T-helper 1 cell treated with Interleukin-12 subunit alpha and Interleukin-12 subunit beta and Interleukin-4 antibody, amounts not matched to agents 30 ng/mL and 1 ng/mL, for 36 hours (primary cell): ENCODE results near the gene HEXD. TPM values are rescaled to one million over a fixed set of nuclear protein-coding genes. Genes with fewer than 3 reads are reported as not detected.

Source experiments
- intact Hi-C: fragments of 100-400 bp; cut with micrococcal nuclease; formaldehyde crosslinking; loops from one replicate; pipeline ENCODE4 v1.15.1; 2024
- total RNA-seq: library from RNA; stranded (reverse); gene quantifications from 2 replicates; pipeline ENCODE4 v1.2.3, GENCODE V29; 2022

Gene HEXD
- total RNA-seq, 1 donor from 2014 or later: 60.3 TPM

- intact Hi-C loops: loop anchor here (1.0 to 10.0 kb wide), 3 partner anchors 14 to 210 kb away; no protein-coding TSS in a partner anchor
Measured at GRCh38 chr17:82414548-82415281, 3.4 kb upstream of the HEXD start.

GRCh38 chr17:82415336-82415735 is 2.8 kb upstream of the HEXD start:
- intact Hi-C loops: loop anchor here (2.0 to 10.0 kb wide), 2 partner anchors 15 to 211 kb away; no protein-coding TSS in a partner anchor

DNA sequence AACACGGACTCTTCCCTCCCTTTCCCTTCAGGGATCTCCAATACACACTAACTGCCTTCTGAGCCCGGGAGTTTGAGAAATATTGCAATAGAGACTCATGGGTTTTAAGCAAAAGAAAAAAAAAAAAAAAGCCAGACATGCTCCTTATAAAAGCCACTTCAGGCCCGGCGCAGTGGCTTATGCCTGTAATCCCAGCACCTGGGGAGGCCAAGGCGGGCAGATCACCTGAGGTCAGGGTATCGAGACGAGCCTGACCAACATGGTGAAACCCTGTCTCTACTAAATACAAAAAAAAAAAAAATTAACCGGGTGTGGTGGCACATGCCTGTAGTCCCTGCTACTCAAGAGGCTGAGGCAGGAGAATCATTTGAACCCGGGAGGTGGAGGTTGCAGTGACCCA is 2.4 kb upstream of the HEXD start:
- intact Hi-C loops: loop anchor here (2.0 to 10.0 kb wide), 2 partner anchors 15 to 211 kb away; no protein-coding TSS in a partner anchor

- intact Hi-C loops: loop anchor here (10.0 kb wide), 1 partner anchor 211 kb away; no protein-coding TSS in a partner anchor
Measured at GRCh38 chr17:82416264-82416663, 1.9 kb upstream of the HEXD start.

- intact Hi-C loops: loop anchor here (10.0 kb wide), 1 partner anchor 212 kb away; no protein-coding TSS in a partner anchor
Measured at GRCh38 chr17:82416771-82417170, 1.4 kb upstream of the HEXD start.

DNA sequence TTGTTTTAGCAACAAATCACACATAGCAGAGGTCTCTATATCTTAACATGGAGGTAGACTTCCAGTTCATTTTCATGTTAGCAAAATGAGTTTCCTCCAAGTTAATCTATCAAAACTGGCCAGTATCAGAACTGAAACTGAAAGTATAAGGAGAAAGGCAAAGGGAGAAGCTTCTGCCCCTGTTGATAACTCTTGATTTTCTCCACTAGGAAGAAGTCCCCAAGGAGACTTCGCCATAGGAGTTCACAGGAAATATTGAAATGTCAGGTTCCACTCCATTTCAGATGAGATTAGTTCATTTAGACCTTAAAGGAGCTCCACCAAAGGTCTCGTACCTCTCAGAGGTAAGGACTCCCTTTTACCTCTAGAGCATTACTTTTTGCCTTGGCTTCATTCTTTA is 1.4 kb downstream of the HEXD start:
- intact Hi-C loops: loop anchor here (1.0 to 10.0 kb wide), 10 partner anchors 30 to 382 kb away; partner anchors contain the start of genes CSNK1D, DCXR and NARF

GRCh38 chr17:82424001-82424862 is 6.1 kb downstream of the HEXD start:
- intact Hi-C loops: no loop called here

GRCh38 chr17:82424863-82425159 is 6.7 kb downstream of the HEXD start:
- intact Hi-C loops: no loop called here

- intact Hi-C loops: no loop called here
Measured at GRCh38 chr17:82428546-82428945, 10.4 kb downstream of the HEXD start.

DNA sequence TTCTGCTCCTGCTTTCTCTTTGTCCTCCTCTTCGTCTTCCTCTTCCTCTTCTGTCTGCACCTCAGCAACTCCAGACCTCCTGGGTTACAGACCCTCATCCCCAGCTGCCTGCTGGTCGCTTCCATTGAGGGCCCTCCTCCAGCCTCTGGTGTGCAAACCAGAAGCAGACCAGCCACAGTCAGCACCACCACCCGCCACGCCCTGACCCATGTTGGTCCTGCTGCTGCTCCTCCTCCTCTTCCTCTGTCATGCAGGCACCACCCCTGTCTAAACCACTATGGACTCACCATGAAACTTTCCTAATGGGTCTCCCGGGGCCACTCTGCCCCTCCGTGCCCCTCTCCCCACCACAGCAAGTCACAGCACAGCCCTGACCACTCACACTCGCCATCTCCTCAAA is 11.7 kb downstream of the HEXD start:
- intact Hi-C loops: no loop called here

DNA sequence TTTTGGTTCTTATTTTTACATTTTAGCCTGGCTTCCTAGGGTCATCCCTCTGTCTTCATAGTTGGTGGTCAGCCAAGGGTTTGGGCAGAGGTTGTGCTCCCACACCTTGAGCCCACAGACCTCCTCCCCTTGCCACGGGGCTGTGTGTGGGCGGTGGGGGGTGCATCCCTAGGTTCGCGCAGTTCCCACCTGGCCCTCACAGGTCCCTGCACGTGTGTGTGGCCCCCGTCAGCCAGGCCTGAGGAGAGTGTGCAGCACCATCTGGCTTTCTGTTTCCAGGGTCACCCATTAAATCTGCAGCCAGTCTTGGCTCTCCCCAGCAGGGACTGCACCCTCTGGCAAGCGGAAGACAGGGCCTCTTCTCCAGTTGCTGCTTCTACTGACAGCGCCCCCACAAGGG is 13.9 kb downstream of the HEXD start:
- intact Hi-C loops: no loop called here

DNA sequence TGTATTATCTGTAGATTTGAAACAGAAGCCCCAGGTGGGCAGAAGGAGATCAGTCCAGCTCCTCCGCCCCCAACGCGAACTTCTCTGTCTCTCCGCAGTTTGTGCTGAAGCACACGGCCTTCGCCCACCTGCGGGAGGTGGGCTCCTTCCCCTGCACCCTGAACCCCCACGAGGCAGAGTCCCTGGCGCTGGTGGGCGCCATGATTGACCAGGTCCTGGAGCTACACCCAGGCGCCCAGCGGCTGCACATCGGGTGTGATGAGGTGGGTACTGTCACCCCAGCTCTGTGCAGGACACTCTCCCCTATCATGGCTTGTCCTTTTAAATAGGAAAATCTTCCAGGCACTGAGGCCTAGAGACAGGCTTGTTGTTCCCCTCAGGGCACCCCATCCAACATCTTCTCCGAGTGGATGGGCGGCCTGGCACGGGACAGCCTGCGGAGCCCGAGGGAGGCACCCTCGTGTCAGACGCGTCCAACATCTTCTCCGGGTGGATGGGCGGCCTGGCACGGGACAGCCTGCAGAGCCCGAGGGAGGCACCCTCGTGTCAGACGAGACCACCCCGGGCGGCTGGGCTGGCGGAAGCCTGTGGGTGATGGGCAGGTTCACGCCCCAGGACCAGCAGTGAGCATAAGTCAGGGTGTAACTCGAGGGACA is 15.5 kb downstream of the HEXD start:
- intact Hi-C loops: no loop called here

DNA sequence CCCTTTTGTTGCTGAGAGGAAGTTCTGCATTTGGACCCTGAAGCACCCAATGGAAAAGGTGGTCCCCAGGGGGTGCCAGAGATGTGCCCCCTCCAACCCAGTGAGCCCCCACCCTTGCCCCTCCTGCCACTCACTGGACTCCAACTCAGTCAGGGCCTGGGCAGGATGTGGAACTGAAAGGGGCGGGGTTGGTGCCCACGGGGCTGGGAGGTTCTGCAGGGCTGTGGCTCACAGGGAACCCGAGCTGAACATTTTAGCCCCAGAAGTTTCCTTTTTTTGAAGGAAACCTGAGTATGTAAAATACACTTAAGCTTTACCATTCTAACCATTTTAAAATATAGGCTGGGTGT is 16.0 kb downstream of the HEXD start:
- intact Hi-C loops: no loop called here

DNA sequence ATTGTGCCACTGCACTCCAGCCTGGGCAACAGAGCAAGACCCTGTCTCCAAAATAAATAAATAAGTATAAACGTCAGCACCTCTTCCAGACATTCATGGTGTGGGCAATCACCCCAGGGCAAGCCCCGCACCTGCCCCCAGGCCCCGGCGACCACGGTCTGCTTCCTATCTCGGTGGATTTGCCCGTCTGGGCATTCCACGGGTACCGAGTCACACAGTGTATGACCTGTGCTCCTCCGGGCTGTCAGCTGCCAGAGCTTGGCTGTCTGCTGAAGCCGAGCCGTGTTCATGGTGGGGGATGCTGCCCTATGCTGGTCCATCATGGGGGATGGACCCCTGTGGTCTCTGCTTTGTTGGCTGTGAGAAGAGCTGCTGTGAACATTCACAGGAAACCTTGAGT is 17.0 kb downstream of the HEXD start:
- intact Hi-C loops: no loop called here

DNA sequence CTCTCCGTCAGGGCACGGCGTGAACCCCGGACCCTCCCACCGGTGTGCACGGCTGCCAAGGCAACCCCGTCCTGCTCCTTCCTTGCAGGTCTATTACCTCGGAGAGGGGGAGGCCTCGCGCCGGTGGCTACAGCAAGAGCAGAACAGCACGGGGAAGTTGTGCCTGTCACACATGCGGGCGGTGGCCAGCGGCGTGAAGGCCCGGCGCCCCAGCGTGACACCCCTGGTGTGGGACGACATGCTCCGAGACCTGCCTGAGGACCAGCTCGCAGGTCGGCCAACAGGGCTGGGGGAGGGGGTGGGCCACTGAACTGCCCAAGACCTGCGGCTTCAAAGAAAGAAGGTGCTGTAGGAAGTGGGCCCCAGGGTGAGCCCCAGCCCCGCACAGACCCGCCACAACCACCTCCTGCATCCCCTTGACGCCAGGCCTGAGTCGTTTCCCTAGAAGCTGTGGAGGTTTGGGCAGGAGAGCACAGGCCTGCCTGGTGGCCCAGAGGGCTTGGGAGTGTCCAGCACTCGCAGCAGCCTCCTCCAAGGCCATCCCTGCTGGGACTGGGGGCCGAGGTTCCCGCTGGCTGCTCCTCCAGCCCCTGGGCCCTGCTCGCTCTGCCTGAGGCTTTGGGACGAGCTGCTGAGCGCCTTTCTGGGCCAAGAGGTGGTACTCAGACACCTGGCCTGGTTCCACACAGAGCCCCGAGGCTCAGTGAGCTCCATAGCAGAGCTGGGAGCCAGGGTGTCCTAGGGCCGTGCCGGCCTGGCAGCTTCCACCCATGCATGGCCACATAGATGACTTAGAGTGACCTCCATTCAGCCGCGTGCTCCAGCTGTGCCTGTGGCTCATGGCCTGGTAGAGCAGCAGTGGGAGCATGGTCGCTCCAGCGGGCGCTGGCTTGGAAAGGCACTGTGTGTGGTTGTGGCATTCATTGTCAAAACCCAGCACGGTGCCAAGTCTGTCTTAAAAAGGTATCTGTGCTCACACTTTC is 17.7 kb downstream of the HEXD start:
- intact Hi-C loops: no loop called here

DNA sequence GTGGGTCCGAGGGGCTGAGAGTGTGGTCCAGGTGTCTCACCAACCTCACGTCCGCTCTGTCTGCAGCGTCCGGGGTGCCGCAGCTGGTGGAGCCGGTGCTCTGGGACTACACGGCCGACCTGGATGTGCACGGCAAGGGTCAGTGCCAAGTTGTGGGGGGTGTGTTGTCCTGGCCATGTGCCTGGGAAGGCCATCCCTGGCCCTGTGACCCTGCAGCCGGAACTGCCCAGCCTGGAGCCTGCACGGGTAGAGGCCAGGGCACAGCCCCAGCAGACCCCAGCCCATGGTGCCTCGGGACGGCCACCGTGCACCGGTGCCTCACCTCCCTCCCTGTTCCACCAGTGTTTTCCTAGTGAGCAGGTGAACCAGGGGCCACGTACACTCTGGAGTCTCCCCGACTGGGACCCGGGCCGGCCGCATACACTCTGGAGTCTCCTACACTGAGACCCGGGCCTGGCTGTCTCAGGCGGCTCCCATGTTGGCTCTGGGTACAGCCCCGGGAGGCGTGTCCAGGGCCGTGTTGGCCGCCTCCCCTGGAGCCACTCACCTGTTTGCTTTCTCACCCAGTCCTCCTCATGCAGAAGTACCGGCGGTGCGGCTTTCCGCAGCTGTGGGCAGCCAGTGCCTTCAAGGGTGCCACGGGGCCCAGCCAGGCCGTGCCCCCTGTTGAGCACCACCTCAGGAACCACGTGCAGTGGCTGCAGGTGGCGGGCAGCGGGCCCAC is 18.6 kb downstream of the HEXD start:
- intact Hi-C loops: no loop called here

GRCh38 chr17:82437325-82437668 is 19.1 kb downstream of the HEXD start:
- intact Hi-C loops: no loop called here

- intact Hi-C loops: no loop called here
Measured at GRCh38 chr17:82438401-82439193, 20.4 kb downstream of the HEXD start.

- intact Hi-C loops: no loop called here
Measured at GRCh38 chr17:82439194-82439828, 21.2 kb downstream of the HEXD start.
